HG03439 (cell line): ENCODE results near the gene FKBP5.
"Not testable (repeated sequence)": the region's sequence is repeated elsewhere in the genome, so short reads cannot be mapped to it uniquely, and the experiment has no call there.

Experiments used
- ATAC-seq: cut with Tn5 transposase; IDR thresholded peaks from one replicate; pipeline ENCODE4 v1.9.1; 2021; ENCODE audit warnings: mild to moderate bottlenecking, moderate library complexity; ENCODE audit not compliant: unreplicated experiment

Gene FKBP5

GRCh38 chr6:35724059-35724458 lies 35.3 kb upstream of the FKBP5 start:
- ATAC-seq = no peak

- ATAC-seq = no peak
Observed at GRCh38 chr6:35723587-35723986, 34.9 kb upstream of the FKBP5 start.

GRCh38 chr6:35722121-35722761 lies 33.5 kb upstream of the FKBP5 start:
- ATAC-seq = no peak

GRCh38 chr6:35719830-35720733 lies 31.4 kb upstream of the FKBP5 start:
- no peak for ATAC-seq

- no peak for ATAC-seq
Observed at GRCh38 chr6:35719404-35719829, 30.7 kb upstream of the FKBP5 start.

GRCh38 chr6:35718911-35719381 lies 30.2 kb upstream of the FKBP5 start:
- no peak for ATAC-seq

GRCh38 chr6:35718375-35718736 lies 29.6 kb upstream of the FKBP5 start:
- ATAC-seq = no peak

- no peak for ATAC-seq
Observed at GRCh38 chr6:35717449-35718374, 29.0 kb upstream of the FKBP5 start.

- no peak for ATAC-seq
Observed at GRCh38 chr6:35716798-35717197, 28.1 kb upstream of the FKBP5 start.

GRCh38 chr6:35713006-35713767 lies 24.5 kb upstream of the FKBP5 start:
- no peak for ATAC-seq

GRCh38 chr6:35711731-35712130 lies 23.0 kb upstream of the FKBP5 start:
- ATAC-seq = no peak

GRCh38 chr6:35710241-35710847 lies 21.6 kb upstream of the FKBP5 start:
- no peak for ATAC-seq

GRCh38 chr6:35708585-35708984 lies 19.9 kb upstream of the FKBP5 start:
- no peak for ATAC-seq

- ATAC-seq = no peak
Observed at GRCh38 chr6:35707714-35708407, 19.1 kb upstream of the FKBP5 start.

- no peak for ATAC-seq
Observed at GRCh38 chr6:35706468-35706867, 17.8 kb upstream of the FKBP5 start.

- ATAC-seq = no peak
Observed at GRCh38 chr6:35703554-35703953, 14.8 kb upstream of the FKBP5 start.

- no peak for ATAC-seq
Observed at GRCh38 chr6:35698858-35699257, 10.1 kb upstream of the FKBP5 start.

- ATAC-seq = not testable (repeated sequence)
Observed at GRCh38 chr6:35698430-35698829, 9.7 kb upstream of the FKBP5 start.

- no peak for ATAC-seq
Observed at GRCh38 chr6:35694462-35694861, 5.7 kb upstream of the FKBP5 start.
